Left ventricle myocardium inferior (tissue), 1 donor: ENCODE results near the gene RFWD3. TPM values are rescaled to one million over a fixed set of nuclear protein-coding genes. Genes with fewer than 3 reads are reported as not detected.

ENCODE experiments used
- DNase-seq: peaks from one replicate; pipeline ENCODE4 v3.0.0-alpha.2; 2020
- H3K27ac ChIP-seq: fragments of 200-600 bp; replicated peaks from 2 replicates; pipeline ENCODE4 v1.8.0; 2021
- H3K27me3 ChIP-seq: fragments of 200-600 bp; 2 replicates; pipeline ENCODE4 v1.8.0; 2021; ENCODE audit warnings: low read depth
- H3K36me3 ChIP-seq: fragments of 200-600 bp; 2 replicates; pipeline ENCODE4 v1.8.0; 2021
- H3K4me1 ChIP-seq: fragments of 200-600 bp; 2 replicates; pipeline ENCODE4 v1.8.0; 2021
- H3K4me3 ChIP-seq: fragments of 200-600 bp; 2 replicates; pipeline ENCODE4 v1.8.0; 2021; ENCODE audit warnings: mild to moderate bottlenecking, moderate library complexity
- H3K9me3 ChIP-seq: fragments of 200-600 bp; replicated peaks from 2 replicates; pipeline ENCODE4 v1.8.0; 2021
- CTCF ChIP-seq: fragments of 200-600 bp; IDR thresholded peaks from 2 replicates; pipeline ENCODE4 v1.8.0; 2021; ENCODE audit warnings: antibody characterized with exemption, mild to moderate bottlenecking, borderline replicate concordance
- intact Hi-C: fragments of 100-400 bp; cut with micrococcal nuclease; formaldehyde crosslinking; loops from one replicate; pipeline ENCODE4 v1.11.0; 2022
- total RNA-seq: library from RNA; stranded (reverse); fragmentation: NEBNext Ultra II Directional; extraction: Animal tissue kit (Norgen Biotek cat#: 25700); gene quantifications from one replicate; pipeline ENCODE4 v1.2.1, GENCODE V29; 2021
- donor health status: DM: no; HTN: yes; CAD: no; lungs with severe emphysema.

The RFWD3 gene
- total RNA-seq, 1 donor from 2014 or later = 5.9 TPM

GRCh38 chr16:74710401-74710800, 43.7 kb upstream of the RFWD3 start:
- H3K4me3 ChIP-seq = no peak overlapping the region
- no peaks in the 10 kb centered on the region for H3K36me3 ChIP-seq
- intact Hi-C loops = loop anchor here (5.0 kb wide), 1 partner anchor 152 kb away; no protein-coding TSS in a partner anchor
- no peak for TF ChIP-seq CTCF
- no peaks in the 10 kb centered on the region for H3K4me1 ChIP-seq
- no peak overlapping the region for H3K27ac ChIP-seq
- H3K9me3 ChIP-seq = no peaks in the 10 kb centered on the region
- DNase-seq = no peak
- H3K27me3 ChIP-seq = no peaks in the 10 kb centered on the region

GRCh38 chr16:74709441-74709877, 42.8 kb upstream of the RFWD3 start:
- peak; percentile 99 for TF ChIP-seq CTCF
- Histone ChIP-seq H3K4me1 (no peaks in the 10 kb centered on the region), H3K4me3 (no peak overlapping the region), H3K36me3 (no peaks in the 10 kb centered on the region), H3K27me3 (no peaks in the 10 kb centered on the region), H3K27ac (no peak overlapping the region), H3K9me3 (no peaks in the 10 kb centered on the region)
- peak; percentile 68 for DNase-seq
- intact Hi-C loops = no loop called here

- intact Hi-C loops = no loop called here
- peak; percentile 55 for DNase-seq
- Histone ChIP-seq H3K9me3 (no peaks in the 10 kb centered on the region), H3K36me3 (no peaks in the 10 kb centered on the region), H3K4me1 (peaks cover 42% of the 10 kb centered on the region), H3K4me3 (peak within 1 kb of the TSS; percentile 82), H3K27ac (peak within 1 kb of the TSS; percentile 92), H3K27me3 (no peaks in the 10 kb centered on the region)
- no peak for TF ChIP-seq CTCF
These were observed 34.0 kb upstream of the RFWD3 start, which contains the start of gene MLKL for GRCh38 chr16:74700438-74701225. TSS of gene MLKL (minus strand) at chr16:74700862. CDS start at chr16:74695757, 5,105 bp downstream.

- TF ChIP-seq CTCF = no peak
- Histone ChIP-seq H3K9me3 (no peaks in the 10 kb centered on the region), H3K4me1 (peaks cover 42% of the 10 kb centered on the region), H3K4me3 (peak overlapping the region; percentile 82), H3K27ac (peak overlapping the region; percentile 92), H3K27me3 (no peaks in the 10 kb centered on the region), H3K36me3 (peaks cover 5% of the 10 kb centered on the region)
- intact Hi-C loops = no loop called here
- DNase-seq = no peak
These were observed 33.4 kb upstream of the RFWD3 start for GRCh38 chr16:74700116-74700437.

- H3K27me3 ChIP-seq = no peaks in the 10 kb centered on the region
- no peaks in the 10 kb centered on the region for H3K9me3 ChIP-seq
- peaks cover 8% of the 10 kb centered on the region for H3K36me3 ChIP-seq
- peaks cover 42% of the 10 kb centered on the region for H3K4me1 ChIP-seq
- intact Hi-C loops = no loop called here
- no peak for TF ChIP-seq CTCF
- peak overlapping the region; percentile 82 for H3K4me3 ChIP-seq
- H3K27ac ChIP-seq = peak overlapping the region; percentile 92
- DNase-seq = no peak
These were observed 33.0 kb upstream of the RFWD3 start for GRCh38 chr16:74699666-74700065.
